Measurements from ENCODE around the gene MANF. TPM values are rescaled to one million over a fixed set of nuclear protein-coding genes. Genes with fewer than 3 reads are reported as not detected.
"Not testable (repeated sequence)": the region's sequence is repeated elsewhere in the genome, so short reads cannot be mapped to it uniquely, and the experiment has no call there.

MANF gene
- total RNA-seq, 4 donors from 2014 or later = 35.9 to 97.7 (median 72.6) TPM

DNA sequence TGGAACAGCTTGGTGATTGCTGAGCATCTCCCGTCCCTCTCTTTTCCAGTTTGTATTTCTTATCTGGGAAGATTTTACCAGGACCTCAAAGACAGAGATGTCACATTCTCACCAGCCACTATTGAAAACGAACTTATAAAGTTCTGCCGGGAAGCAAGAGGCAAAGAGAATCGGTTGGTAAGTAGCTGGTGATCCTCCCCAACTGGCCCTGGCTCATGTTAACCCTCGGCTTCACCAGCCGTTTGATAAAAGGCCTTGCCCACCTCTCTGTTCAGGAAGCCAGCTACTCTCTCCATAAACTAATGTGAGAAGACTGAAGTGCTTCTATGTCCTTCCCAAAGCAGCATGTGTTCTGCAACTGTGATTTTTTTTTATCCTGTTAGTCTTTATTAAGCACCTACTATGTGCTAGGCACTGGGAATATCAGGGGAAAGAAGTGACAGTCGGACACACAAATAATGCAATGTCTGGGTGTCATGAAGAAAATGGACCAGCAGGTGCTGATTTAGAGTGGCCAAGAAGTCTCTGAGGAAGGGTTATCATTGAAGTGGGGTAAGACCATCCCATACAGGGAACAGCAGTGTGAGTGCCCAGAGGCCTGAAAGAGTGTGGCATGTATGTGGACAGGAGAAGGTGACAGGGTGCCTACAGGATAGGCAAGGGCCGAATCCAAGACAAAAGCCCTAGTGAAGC, 1.2 kb downstream of the MANF start:
- peak overlapping the region; percentile 92 to 99 (median 96) for H3K27ac ChIP-seq
- H3K4me1 ChIP-seq = peaks cover 54 to 71% (median 56%) of the 10 kb centered on the region in 3 donors
- peaks cover 0 to 26% (median 0%) of the 10 kb centered on the region in 3 donors for H3K36me3 ChIP-seq
- H3K4me3 ChIP-seq = peak overlapping the region; percentile 52 to 90 (median 83)
- no peaks in the 10 kb centered on the region for H3K27me3 ChIP-seq
- H3K9me3 ChIP-seq = no peaks in the 10 kb centered on the region
- no peak for DNase-seq
- no peak for TF ChIP-seq POLR2A (IDR thresholded peaks at IDR 0.05)
- TF ChIP-seq, protein P1, sequence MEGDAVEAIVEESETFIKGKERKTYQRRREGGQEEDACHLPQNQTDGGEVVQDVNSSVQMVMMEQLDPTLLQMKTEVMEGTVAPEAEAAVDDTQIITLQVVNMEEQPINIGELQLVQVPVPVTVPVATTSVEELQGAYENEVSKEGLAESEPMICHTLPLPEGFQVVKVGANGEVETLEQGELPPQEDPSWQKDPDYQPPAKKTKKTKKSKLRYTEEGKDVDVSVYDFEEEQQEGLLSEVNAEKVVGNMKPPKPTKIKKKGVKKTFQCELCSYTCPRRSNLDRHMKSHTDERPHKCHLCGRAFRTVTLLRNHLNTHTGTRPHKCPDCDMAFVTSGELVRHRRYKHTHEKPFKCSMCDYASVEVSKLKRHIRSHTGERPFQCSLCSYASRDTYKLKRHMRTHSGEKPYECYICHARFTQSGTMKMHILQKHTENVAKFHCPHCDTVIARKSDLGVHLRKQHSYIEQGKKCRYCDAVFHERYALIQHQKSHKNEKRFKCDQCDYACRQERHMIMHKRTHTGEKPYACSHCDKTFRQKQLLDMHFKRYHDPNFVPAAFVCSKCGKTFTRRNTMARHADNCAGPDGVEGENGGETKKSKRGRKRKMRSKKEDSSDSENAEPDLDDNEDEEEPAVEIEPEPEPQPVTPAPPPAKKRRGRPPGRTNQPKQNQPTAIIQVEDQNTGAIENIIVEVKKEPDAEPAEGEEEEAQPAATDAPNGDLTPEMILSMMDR (IDR thresholded peaks at IDR 0.05) = peak in 1 of 6 experiments; percentile 33
- intact Hi-C loops (cut with DNase I) = no loop called here
- WGBS, 2 donors = 20 to 21% methylated on average over 8 of the region's 8 CpGs

DNA sequence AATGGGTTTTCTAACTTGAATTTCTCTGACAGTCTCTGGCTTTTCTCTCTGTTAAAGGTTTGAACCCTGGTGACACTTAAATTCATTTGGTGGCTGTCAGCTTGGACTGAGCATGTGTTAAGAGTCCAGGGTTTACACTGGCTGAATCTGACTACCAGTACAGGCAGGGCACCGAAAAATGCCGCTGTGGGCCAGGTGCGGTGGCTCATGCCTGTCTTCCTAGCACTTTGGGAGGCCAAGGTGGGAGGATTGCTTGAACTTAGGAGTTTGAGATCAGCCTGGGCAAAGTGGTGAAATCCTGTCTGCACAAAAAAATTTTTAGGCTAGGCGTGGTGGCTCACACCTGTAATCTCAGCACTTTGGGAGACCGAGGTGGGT, 1.8 kb downstream of the MANF start:
- H3K27ac ChIP-seq = peak overlapping the region; percentile 92 to 99 (median 96)
- TF ChIP-seq, protein P1 (IDR thresholded peaks at IDR 0.05) = no peak
- no peak for TF ChIP-seq POLR2A (IDR thresholded peaks at IDR 0.05)
- H3K36me3 ChIP-seq = peaks cover 0 to 26% (median 0%) of the 10 kb centered on the region in 3 donors
- peak overlapping the region in 2 of 4 donors; percentile 81 to 85 for H3K4me3 ChIP-seq
- intact Hi-C loops (cut with DNase I) = no loop called here
- H3K9me3 ChIP-seq = no peaks in the 10 kb centered on the region
- no peak for DNase-seq
- H3K4me1 ChIP-seq = peaks cover 56 to 73% (median 57%) of the 10 kb centered on the region in 3 donors
- WGBS, 2 donors = 79% methylated on average over 5 of the region's 5 CpGs; no CpG with 5 or more reads in 1 of the 2 donors
- no peaks in the 10 kb centered on the region for H3K27me3 ChIP-seq

DNA sequence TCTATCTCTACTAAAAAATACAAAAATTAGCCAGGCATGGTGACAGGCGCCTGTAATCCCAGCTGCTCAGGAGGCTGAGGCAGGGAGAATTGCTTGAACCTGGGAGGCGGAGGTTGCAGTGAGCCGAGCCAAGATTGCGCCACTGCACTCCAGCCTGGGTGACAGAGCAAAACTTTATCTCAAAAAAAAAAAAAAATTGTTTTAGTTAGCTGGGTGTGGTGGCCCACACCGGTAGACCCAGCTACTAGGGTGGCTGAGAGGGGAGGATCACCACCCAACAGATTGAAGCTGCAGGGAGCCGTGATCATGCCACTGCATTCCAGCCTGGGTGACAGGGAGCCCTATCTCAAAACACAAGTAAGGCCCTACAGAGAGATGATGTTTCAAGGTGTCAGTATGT, 2.2 kb downstream of the MANF start:
- 53 to 60% methylated on average over 6 of the region's 6 CpGs for WGBS, 2 donors
- Histone ChIP-seq H3K4me3 (peak overlapping the region in 1 of 4 donors; percentile 81), H3K4me1 (peaks cover 60 to 78% (median 61%) of the 10 kb centered on the region in 3 donors), H3K27ac (peak overlapping the region; percentile 92 to 99 (median 96)), H3K36me3 (peaks cover 0 to 29% (median 2%) of the 10 kb centered on the region in 3 donors)
- H3K27me3 ChIP-seq; H3K9me3 ChIP-seq; DNase-seq; intact Hi-C loops (cut with DNase I): not testable (repeated sequence)

DNA sequence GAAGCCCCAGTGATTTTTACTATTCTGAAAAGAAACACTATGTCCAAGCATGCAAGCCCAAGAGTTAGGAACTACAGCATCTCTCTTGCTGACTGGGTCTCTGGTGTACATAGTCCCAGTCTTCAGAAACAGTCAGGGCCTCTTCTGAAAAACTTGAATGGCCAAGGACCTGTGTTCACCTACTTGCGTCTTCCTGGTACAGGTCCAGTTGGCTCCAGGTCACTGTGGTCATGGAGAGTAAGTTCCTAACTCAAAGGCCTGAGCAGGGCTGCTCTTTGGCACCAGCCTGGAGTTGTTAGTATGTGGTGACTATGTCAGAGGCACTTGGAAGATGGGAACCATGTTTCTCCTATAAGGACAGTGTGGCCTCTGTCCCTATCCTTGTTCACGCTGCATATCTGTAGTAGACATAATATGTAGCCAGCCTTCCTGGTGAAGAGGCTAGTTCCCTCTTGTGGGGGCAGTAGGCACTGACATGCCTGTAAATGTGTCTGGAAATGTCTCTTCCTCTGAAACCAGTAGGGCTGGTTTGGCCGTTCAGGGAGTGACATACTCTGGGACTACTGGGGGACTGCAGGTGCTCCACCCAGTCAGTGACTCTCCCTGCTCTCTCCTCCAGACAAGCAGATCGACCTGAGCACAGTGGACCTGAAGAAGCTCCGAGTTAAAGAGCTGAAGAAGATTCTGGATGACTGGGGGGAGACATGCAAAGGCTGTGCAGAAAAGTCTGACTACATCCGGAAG, 3.4 kb downstream of the MANF start:
- Histone ChIP-seq H3K27me3 (no peaks in the 10 kb centered on the region), H3K4me1 (peaks cover 69 to 84% (median 73%) of the 10 kb centered on the region in 3 donors)

DNA sequence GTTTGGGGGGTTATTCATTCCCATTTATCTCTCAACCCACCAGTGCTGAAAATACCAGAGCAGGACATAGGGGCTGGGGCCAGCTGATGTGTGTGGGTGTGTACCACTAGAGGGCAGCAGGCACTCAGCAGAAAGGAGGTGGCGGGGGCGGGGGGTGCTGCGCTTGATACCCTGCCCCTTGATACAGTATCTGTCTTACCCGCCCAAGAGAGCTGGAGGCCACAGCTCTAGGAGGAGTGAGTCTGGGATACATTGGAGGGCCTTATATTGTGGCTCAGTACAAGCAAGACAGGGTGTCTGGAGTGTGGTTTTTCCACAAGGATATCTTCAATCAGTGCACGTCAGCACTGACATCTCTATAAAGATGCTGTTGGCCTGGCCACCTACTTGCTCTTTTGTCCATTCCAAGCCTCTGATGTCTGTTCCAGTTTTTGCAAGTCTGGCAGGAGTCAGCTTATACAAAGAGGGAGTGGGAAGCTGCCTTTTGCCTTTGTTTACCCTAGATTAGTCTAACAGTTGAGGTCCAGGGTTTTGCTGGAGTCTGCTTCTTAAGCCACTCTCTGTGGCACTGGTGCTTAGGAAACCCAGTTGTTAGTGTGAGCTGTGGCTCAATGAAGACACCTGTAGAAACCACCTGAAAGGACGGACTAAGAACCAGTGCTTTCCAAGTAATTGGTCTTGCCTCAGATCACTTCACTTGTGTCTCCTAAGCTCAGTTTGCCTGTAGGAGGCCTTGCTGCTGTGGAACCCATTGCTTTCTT, 4.5 kb downstream of the MANF start:
- peaks cover 68 to 86% (median 77%) of the 10 kb centered on the region in 3 donors for H3K4me1 ChIP-seq
- intact Hi-C loops (cut with DNase I) = loop anchor here (5.0 to 10.0 kb wide), 2 partner anchors 108 to 295 kb away; no protein-coding TSS in a partner anchor
- TF ChIP-seq, protein P1 (IDR thresholded peaks at IDR 0.05) = peak in 5 of 6 experiments; percentile 44 to 70 (median 67)
- TF ChIP-seq POLR2A (IDR thresholded peaks at IDR 0.05) = no peak
- no peaks in the 10 kb centered on the region for H3K9me3 ChIP-seq
- 39 to 49% methylated on average over 5 to 6 of the region's 6 CpGs for WGBS, 2 donors
- no peak overlapping the region for H3K4me3 ChIP-seq
- H3K36me3 ChIP-seq = peaks cover 14 to 53% (median 18%) of the 10 kb centered on the region in 3 donors
- no peaks in the 10 kb centered on the region for H3K27me3 ChIP-seq
- DNase-seq = no peak
- peak overlapping the region; percentile 34 to 99 (median 98) for H3K27ac ChIP-seq

More for the DNA sequence above, 3.4 kb downstream of the MANF start:
- DNase-seq = no peak
- Histone ChIP-seq H3K9me3 (no peaks in the 10 kb centered on the region), H3K27ac (peak overlapping the region; percentile 64 to 99 (median 94)), H3K36me3 (peaks cover 6 to 41% (median 10%) of the 10 kb centered on the region in 3 donors), H3K4me3 (peak overlapping the region in 2 of 4 donors; percentile 4 to 38)
- WGBS, 2 donors = 18 to 75% methylated on average over 2 of the region's 6 CpGs
- intact Hi-C loops (cut with DNase I) = no loop called here
- TF ChIP-seq POLR2A (IDR thresholded peaks at IDR 0.05) = peak in 1 of 4 donors; percentile 8
- TF ChIP-seq, protein P1 (IDR thresholded peaks at IDR 0.05) = peak in 5 of 6 experiments; percentile 18 to 80 (median 63)
